ENCODE measurements around the gene UBAP1.

GRCh38 chr9:34178436-34179212 is at the start of gene UBAP1:
- TF ChIP-seq CTCF (IDR thresholded peaks at IDR 0.05 in 2 of 3, conservative IDR thresholded peaks at IDR 0.05 in 1 of 3; ENCODE audit: borderline replicate concordance in 1 of 3, insufficient read depth in 1 of 3, low read depth in 2 of 3, low read length in 2 of 3): no peak
- no peak for TF ChIP-seq EZH2 (IDR thresholded peaks at IDR 0.05)
- no peak for TF ChIP-seq ZNF274 (IDR thresholded peaks at IDR 0.05; ENCODE audit: low read depth, low read length)
- peak; percentile 87 for TF ChIP-seq POLR2A (IDR thresholded peaks at IDR 0.05; ENCODE audit: borderline replicate concordance, extremely low read depth, insufficient read depth, insufficient read length)
- TF ChIP-seq SIN3A (IDR thresholded peaks at IDR 0.05; ENCODE audit: low read depth): 0 out of 2 replicates have a peak, but pooled peaks have one; percentile 75
- TF ChIP-seq ZBTB33 (IDR thresholded peaks at IDR 0.05; ENCODE audit: extremely low read depth, insufficient replicate concordance, low read length): no peak
- TF ChIP-seq SP1 (IDR thresholded peaks at IDR 0.05; ENCODE audit: low read depth): peak; percentile 79
- peak; percentile 57 for TF ChIP-seq MAX (IDR thresholded peaks at IDR 0.05)

All from HCT116 (cell line).